GM06990 (cell line): ENCODE results near the gene JAKMIP2.

Experiments
- DNase-seq: peaks from one replicate; pipeline ENCODE4 v3.0.0-alpha.2; 2011; ENCODE audit not compliant: insufficient read length; ENCODE audit errors: extremely low read depth
- H3K27me3 ChIP-seq: replicated peaks from 2 replicates; pipeline ENCODE4 v1.6.0; 2011; ENCODE audit warnings: low read length; ENCODE audit not compliant: control insufficient read depth, insufficient read depth
- H3K36me3 ChIP-seq: 2 replicates; pipeline ENCODE4 v1.5.1; 2011; ENCODE audit warnings: low read length; ENCODE audit not compliant: control insufficient read depth, insufficient read depth
- H3K4me3 ChIP-seq: replicated peaks from 2 replicates; pipeline ENCODE4 v1.5.1; 2011; ENCODE audit warnings: low read depth, mild to moderate bottlenecking, control low read depth, low read length
- CTCF ChIP-seq: IDR thresholded peaks from 2 replicates; pipeline ENCODE4 v1.5.1; 2011; ENCODE audit warnings: low read length, control low read depth, mild to moderate bottlenecking, inconsistent platforms; ENCODE audit not compliant: insufficient read depth, poor library complexity, severe bottlenecking

The JAKMIP2 gene

GRCh38 chr5:147626464-147626863 lies 156.1 kb downstream of the JAKMIP2 start:
- H3K36me3 ChIP-seq = no peaks in the 10 kb centered on the region
- H3K27me3 ChIP-seq = no peaks in the 10 kb centered on the region; the same call in 1 of the 2 replicates
- no peak for TF ChIP-seq CTCF

GRCh38 chr5:147621016-147621415 lies 161.5 kb downstream of the JAKMIP2 start:
- no peak for DNase-seq
- no peaks in the 10 kb centered on the region for H3K27me3 ChIP-seq
- H3K36me3 ChIP-seq = no peaks in the 10 kb centered on the region
- no peak overlapping the region for H3K4me3 ChIP-seq
- TF ChIP-seq CTCF = no peak

More at GRCh38 chr5:147626464-147626863, 156.1 kb downstream of the JAKMIP2 start:
- H3K4me3 ChIP-seq = no peak overlapping the region
- DNase-seq = no peak

GRCh38 chr5:147619281-147619878 lies 163.1 kb downstream of the JAKMIP2 start:
- Histone ChIP-seq H3K4me3 (no peak overlapping the region), H3K36me3 (no peaks in the 10 kb centered on the region), H3K27me3 (no peaks in the 10 kb centered on the region)
- no peak for TF ChIP-seq CTCF
- no peak for DNase-seq

GRCh38 chr5:147617711-147618350 lies 164.7 kb downstream of the JAKMIP2 start:
- no peaks in the 10 kb centered on the region for H3K36me3 ChIP-seq
- no peaks in the 10 kb centered on the region for H3K27me3 ChIP-seq
- H3K4me3 ChIP-seq = no peak overlapping the region
- no peak for DNase-seq
- TF ChIP-seq CTCF = no peak

GRCh38 chr5:147617191-147617606 lies 165.3 kb downstream of the JAKMIP2 start:
- H3K4me3 ChIP-seq = no peak overlapping the region
- H3K27me3 ChIP-seq = no peaks in the 10 kb centered on the region
- no peaks in the 10 kb centered on the region for H3K36me3 ChIP-seq
- TF ChIP-seq CTCF = no peak
- no peak for DNase-seq

- no peak for DNase-seq
- Histone ChIP-seq H3K36me3 (no peaks in the 10 kb centered on the region), H3K27me3 (no peaks in the 10 kb centered on the region), H3K4me3 (no peak overlapping the region)
- no peak for TF ChIP-seq CTCF
Measured at GRCh38 chr5:147616421-147616820, 166.1 kb downstream of the JAKMIP2 start.
